GM18505 (cell line): Measurements from ENCODE around the gene ANKRD13B.

ENCODE experiments used
- ATAC-seq: cut with Tn5 transposase; IDR thresholded peaks from one replicate; pipeline ENCODE4 v1.9.1; 2021; ENCODE audit not compliant: unreplicated experiment
- POLR2A ChIP-seq: IDR thresholded peaks from 4 replicates; pipeline ENCODE4 v1.6.1; 2011; ENCODE audit warnings: borderline replicate concordance; ENCODE audit not compliant: insufficient read depth, insufficient read length; ENCODE audit errors: extremely low read depth

Gene ANKRD13B

DNA sequence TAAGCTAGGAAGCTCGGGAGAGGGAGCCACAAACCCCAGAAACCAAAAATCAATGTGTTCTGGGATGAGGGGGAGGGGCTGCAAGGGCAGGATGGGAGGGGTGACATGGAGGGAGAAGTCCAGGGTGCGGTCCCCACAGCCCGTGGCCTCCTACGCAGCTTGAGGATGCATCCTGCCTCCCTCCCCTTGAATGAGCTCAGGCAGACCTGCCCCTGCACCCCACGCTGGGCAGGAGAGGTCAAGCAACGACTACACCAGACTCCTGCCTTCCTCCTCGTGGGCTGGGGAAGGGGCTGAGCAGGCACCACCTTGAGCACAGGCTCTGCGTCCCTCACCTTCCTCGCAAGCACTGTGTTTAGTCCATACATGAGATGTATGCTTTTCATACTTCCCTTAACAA is 3.9 kb downstream of the ANKRD13B start:
- no peak for ATAC-seq
- TF ChIP-seq POLR2A = no peak

DNA sequence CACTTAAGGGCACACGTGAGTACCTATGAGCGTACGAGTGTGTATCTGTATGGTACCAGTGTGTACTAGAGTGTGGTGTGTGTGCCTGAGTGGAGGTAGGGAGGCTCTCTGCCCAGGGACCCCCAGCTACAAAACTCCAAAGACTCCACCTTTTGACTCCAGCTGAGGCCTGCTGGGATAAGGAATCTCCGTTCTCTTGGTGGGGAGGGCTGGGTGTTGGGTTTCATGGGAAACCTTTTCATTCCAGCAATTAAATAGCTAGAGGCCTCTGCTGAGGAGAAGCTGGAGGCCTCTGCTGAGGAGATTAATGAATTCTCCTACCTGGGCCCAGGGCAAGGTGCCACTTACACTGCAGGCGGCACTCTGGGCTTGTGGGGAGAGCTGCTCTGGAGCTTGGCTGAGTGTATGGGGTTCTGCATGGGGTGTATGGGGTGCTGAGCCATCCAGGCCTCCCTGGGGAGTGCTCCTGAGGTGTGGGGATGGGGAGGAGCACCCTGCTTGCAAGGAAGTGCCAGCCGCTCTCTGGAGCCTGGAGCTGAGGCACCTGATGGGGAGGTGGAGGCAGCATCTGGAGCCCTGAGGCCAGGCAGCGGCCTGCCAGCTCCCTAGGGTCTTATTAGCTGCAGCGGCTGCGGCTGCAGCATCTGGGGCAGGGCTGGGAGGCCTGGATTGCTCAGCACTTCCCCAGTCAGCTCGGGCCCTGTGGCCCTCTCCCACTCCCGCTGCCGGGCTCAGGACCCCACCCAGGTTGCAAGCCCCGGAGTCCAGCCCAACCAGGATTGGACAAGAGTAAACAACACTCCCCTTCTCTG is 4.6 kb downstream of the ANKRD13B start:
- TF ChIP-seq POLR2A = no peak
- no peak for ATAC-seq

DNA sequence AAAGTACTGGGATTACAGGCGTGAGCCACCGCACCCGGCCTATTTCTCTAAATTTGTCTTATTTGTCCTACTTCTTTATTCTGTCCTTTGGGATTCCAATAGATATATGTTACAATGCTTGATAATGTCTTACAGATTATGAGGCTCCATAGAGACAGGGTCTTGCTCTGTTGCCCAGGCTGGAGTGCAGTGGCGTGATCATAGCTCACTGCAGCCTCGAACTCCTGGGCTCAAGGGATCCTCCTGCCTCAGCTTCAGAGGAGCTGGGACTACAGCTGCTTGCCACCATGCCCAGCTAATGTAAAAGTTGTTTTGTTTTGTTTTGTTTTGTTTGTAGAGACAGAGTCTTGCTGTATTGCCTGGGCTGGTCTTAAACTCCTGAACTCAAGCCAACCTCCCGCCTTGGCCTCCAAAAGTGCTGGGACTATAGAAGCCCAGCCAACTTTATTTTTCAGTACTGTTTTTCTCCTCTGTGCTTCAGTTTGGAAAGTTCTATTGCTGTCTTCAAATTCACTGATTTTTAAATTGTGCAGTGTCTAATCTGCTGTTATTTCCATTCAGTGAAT is 10.3 kb downstream of the ANKRD13B start:
- no peak for ATAC-seq
- no peak for TF ChIP-seq POLR2A

DNA sequence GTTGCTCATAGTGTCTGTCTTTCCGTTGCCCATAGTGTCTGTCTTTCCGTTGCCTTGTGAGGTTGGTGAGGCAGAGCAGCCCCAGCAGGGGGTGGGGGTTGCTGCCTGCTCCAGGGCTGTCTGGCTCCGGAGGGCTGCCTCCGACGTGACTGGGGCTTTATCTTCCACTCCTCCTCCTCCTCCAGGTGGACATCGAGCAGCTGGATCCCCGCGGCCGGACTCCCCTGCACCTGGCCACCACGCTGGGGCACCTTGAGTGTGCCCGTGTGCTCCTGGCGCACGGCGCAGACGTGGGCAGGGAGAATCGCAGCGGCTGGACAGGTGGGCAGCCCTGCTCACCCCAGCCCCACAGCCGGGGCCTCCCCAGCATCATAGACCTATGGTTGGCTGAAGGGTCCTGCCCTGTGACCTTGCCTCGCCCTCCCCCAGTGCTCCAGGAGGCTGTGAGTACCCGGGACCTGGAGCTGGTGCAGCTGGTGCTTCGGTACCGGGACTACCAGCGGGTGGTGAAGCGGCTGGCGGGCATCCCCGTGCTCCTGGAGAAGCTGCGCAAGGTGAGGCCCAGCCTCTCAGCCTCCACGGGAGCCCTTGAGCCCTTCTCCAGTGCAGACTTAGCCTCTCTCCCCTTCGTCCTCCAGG is 14.7 kb downstream of the ANKRD13B start:
- no peak for ATAC-seq

DNA sequence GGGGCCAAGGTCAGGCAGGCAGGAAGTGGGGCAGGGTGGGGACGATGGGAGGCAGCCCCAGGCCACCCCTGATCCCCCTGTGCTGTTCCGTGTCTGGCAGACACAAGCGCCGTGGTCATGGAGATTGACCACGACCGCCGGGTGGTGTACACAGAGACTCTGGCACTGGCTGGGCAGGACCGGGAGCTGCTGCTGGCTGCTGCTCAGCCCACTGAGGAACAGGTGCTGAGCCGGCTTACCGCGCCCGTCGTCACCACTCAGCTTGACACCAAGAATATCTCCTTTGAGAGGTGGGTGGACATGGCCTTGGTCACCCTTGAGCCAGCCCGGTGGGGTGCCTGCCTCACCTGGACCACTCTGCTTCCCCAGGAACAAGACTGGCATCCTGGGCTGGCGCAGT is 16.1 kb downstream of the ANKRD13B start:
- no peak for ATAC-seq
- TF ChIP-seq POLR2A = no peak

More for the DNA sequence above, 14.7 kb downstream of the ANKRD13B start:
- no peak for TF ChIP-seq POLR2A

DNA sequence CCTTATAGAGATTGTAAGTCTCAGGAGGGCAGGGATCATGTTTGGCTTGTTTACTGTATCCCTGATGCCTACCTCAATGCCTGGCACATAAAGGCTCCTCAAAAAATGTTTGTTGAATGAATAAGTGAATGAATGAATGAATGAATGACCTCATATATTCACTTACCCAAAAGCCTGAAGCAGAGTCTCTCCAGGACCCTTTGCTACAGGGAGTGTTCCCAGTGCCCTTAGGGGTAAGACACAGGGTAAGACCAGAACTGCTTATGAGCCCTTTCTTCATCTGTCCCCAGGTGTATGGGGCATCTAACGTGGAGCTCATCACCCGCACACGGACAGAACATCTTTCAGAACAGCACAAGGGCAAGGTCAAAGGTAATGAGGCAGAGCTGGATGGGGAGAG is 17.5 kb downstream of the ANKRD13B start:
- no peak for ATAC-seq
- TF ChIP-seq POLR2A = no peak

DNA sequence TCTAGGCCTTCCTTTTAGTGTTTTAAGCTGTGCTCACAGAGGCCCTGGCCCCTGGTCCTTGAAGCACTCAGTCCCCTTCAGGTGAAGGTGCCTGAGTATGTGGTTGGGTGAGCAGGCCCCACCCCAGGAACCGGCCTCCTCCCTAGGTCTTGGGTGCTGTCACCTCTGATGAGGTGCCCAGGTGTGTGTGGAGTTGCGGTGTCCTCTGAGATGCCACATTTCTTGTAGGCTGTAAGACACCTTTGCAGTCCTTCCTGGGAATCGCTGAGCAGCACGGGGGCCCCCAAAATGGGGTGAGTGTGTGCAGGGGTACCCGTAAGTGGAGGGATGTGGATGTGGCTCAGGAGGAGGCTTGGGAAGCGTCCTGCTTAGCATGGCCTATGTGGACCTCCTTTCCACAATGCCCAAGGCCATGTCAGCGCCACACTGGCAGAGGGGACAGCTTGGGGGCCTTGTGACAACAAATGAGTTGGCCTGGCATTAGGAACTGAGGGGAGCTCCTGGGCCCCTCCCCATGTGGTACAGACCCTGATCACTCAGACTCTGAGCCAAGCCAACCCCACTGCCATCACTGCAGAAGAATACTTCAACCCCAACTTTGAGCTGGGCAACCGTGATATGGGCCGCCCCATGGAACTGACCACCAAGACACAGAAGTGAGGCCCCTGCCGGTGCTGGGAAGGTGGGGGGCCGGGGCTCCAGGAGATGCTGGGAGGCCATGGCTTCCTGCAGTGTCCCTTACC is 18.6 kb downstream of the ANKRD13B start:
- TF ChIP-seq POLR2A = no peak
- no peak for ATAC-seq

DNA sequence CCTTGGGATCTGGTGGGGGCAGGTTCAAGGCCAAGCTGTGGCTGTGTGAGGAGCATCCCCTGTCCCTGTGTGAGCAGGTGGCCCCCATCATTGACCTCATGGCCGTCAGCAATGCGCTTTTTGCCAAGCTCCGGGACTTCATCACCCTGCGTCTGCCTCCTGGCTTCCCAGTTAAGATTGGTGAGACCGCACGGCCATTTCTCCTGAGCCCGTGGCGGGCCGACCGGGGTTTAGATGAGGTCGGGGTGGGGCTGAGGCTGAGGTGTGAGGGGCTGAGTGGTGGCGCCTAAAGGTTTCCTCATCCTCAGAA is 19.1 kb downstream of the ANKRD13B start:
- no peak for ATAC-seq
- TF ChIP-seq POLR2A = no peak

DNA sequence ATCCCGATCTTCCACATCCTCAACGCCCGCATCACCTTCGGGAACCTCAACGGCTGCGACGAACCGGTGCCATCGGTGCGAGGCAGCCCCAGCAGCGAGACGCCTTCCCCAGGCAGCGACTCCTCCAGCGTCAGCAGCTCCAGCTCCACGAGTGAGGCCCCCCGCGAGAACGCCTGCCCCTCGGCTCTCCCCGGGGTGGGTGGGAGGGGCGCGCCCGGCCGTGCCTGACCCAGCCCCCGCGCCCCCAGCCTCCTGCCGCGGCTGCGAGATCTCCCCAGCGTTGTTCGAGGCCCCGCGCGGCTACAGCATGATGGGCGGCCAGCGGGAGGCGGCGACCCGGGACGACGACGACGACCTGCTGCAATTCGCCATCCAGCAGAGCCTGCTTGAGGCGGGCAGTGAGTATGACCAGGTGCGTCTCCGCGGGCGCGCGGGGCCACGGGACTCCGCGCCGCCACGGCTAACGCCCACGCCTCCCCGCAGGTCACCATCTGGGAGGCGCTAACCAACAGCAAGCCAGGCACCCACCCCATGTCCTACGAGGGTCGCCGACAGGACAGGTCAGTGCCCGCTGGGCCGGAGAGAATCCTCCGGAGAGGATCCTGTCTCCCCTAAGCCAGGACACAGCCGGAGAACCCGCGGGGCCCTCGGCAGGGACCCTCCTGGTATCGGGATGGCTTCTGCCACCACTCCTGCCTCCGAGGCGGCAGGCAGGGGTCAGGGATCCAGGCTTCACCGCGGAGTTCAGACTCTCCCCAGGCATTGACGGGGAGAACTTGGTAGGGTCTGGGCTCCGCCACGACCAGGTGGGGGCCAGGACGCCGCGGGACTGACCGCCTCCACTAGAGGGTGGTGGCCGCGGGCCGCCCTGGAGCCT is 19.7 kb downstream of the ANKRD13B start:
- no peak for ATAC-seq
- TF ChIP-seq POLR2A = no peak

DNA sequence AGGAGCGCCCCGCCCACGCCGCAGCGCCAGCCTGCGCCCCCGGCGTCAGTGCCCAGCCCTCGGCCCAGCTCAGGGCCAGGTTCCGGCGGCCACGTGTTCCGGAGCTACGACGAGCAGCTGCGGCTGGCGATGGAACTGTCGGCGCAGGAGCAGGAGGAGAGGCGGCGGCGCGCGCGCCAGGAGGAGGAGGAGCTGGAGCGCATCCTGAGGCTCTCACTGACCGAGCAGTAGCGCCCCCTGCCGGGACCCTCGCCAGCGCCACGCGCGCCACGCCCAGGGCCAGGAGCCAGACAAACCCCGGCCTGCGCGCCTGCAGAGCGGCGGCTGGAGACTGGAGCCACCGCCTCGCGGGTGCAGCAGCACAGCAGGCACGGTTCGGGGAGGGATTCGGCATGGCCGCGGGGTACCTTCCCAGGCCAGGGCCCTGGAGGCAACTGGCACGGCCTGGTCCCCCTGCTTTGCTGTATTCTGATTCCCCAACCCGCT is 20.5 kb downstream of the ANKRD13B start:
- no peak for TF ChIP-seq POLR2A
- no peak for ATAC-seq

DNA sequence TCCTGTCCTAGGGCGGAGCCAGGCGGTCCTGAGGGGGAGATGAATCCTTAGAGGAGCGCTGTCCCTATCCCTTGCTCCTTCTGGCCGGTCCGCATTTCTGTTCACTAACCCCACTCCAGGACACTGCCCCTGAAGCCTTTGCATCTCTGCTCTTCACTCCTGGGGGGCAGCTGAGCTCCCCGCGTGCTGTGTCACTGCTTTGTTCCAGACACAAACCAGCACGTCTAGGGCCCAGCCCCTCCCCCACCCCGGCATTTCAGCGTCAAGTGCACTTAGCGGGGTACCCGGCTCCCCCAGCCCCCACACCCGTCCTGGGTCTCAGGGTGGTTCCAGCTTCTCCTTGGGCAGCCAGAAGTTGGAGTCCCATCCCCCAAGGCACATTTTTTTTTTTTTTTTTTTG is 20.9 kb downstream of the ANKRD13B start:
- no peak for ATAC-seq
- no peak for TF ChIP-seq POLR2A

DNA sequence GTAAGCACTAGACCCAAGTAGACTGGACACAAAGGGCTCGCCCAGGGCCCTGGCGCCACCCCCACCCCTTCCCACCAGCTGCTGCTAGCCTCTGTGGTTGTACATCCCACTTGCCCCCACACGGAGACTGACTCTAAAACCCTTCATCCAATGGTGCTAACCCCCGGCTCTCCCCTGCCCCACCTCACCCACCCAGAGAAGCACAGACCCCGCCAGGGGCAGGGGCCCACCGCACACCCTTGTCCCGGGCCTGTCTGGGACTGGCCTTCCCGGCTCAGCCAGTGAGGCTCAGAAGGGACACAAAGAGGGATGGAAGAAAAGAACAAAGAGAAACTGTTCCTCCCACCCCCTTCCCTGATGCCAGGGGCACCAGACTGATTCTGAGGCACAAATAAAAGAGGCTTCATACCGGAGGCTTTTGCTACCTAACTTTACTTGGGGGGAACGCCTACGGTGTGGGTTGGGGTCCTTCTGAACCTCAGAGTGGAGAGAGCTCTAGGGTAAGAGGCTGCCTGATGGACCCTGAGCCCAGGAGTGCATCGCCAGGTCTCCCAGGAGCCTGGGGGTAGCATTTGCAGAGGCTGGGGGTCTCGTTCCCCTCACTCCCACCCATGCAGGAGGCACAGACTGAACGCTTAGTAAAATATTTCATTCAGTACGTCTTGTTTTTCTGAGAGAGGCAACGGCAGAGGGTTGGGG is 21.6 kb downstream of the ANKRD13B start:
- no peak for ATAC-seq
- no peak for TF ChIP-seq POLR2A
